Measurements from ENCODE around the gene CNOT9.

Gene CNOT9

GRCh38 chr2:218623366-218623705 lies 54.7 kb downstream of the CNOT9 start:
- Histone ChIP-seq H3K4me3 (no peak overlapping the region), H3K27me3 (no peaks in the 10 kb centered on the region)

GRCh38 chr2:218626369-218626768 lies 57.7 kb downstream of the CNOT9 start:
- Histone ChIP-seq H3K27ac (no peak overlapping the region), H3K36me3 (no peaks in the 10 kb centered on the region), H3K9me3 (no peaks in the 10 kb centered on the region), H3K27me3 (no peaks in the 10 kb centered on the region), H3K4me3 (no peak overlapping the region), H3K4me1 (no peaks in the 10 kb centered on the region)
- no peak for DNase-seq
- no peak for TF ChIP-seq CTCF (IDR thresholded peaks at IDR 0.05)
- intact Hi-C loops (cut with DNase I; ENCODE audit: low total_unique reads) = no loop called here

More at GRCh38 chr2:218623366-218623705, 54.7 kb downstream of the CNOT9 start:
- H3K36me3 ChIP-seq = no peaks in the 10 kb centered on the region
- H3K9me3 ChIP-seq = no peaks in the 10 kb centered on the region
- intact Hi-C loops (cut with DNase I; ENCODE audit: low total_unique reads) = no loop called here
- no peak for DNase-seq
- H3K27ac ChIP-seq = no peak overlapping the region
- no peak for TF ChIP-seq CTCF (IDR thresholded peaks at IDR 0.05)
- no peaks in the 10 kb centered on the region for H3K4me1 ChIP-seq

- Histone ChIP-seq H3K9me3 (no peaks in the 10 kb centered on the region), H3K36me3 (no peaks in the 10 kb centered on the region), H3K4me3 (no peak overlapping the region), H3K27me3 (no peaks in the 10 kb centered on the region), H3K27ac (no peak overlapping the region), H3K4me1 (no peaks in the 10 kb centered on the region)
- DNase-seq = no peak
- TF ChIP-seq CTCF (IDR thresholded peaks at IDR 0.05) = no peak
- intact Hi-C loops (cut with DNase I; ENCODE audit: low total_unique reads) = no loop called here
Observed at GRCh38 chr2:218627939-218628338, 59.3 kb downstream of the CNOT9 start.

- Histone ChIP-seq H3K36me3 (peaks cover 31 to 38% (median 37%) of the 10 kb centered on the region in 3 donors), H3K4me3 (no peak overlapping the region), H3K9me3 (no peaks in the 10 kb centered on the region), H3K27ac (no peak overlapping the region), H3K4me1 (no peaks in the 10 kb centered on the region), H3K27me3 (no peaks in the 10 kb centered on the region)
- intact Hi-C loops (cut with DNase I; ENCODE audit: low total_unique reads) = no loop called here
- no peak for TF ChIP-seq CTCF (IDR thresholded peaks at IDR 0.05)
- no peak for DNase-seq
Observed at GRCh38 chr2:218631837-218632236, 63.2 kb downstream of the CNOT9 start.

- Histone ChIP-seq H3K4me1 (no peaks in the 10 kb centered on the region), H3K9me3 (no peaks in the 10 kb centered on the region), H3K27ac (no peak overlapping the region), H3K27me3 (no peaks in the 10 kb centered on the region), H3K36me3 (peaks cover 66 to 77% (median 74%) of the 10 kb centered on the region in 3 donors), H3K4me3 (no peak overlapping the region)
- no peak for DNase-seq
- intact Hi-C loops (cut with DNase I; ENCODE audit: low total_unique reads) = no loop called here
- no peak for TF ChIP-seq CTCF (IDR thresholded peaks at IDR 0.05)
Observed at GRCh38 chr2:218635719-218636118, 67.1 kb downstream of the CNOT9 start.

GRCh38 chr2:218638372-218638771 lies 69.7 kb downstream of the CNOT9 start:
- TF ChIP-seq CTCF (IDR thresholded peaks at IDR 0.05) = no peak
- intact Hi-C loops (cut with DNase I; ENCODE audit: low total_unique reads) = no loop called here
- Histone ChIP-seq H3K36me3 (peaks cover 87 to 100% (median 97%) of the 10 kb centered on the region in 3 donors), H3K27ac (no peak overlapping the region), H3K9me3 (no peaks in the 10 kb centered on the region), H3K4me1 (no peaks in the 10 kb centered on the region), H3K4me3 (no peak overlapping the region), H3K27me3 (no peaks in the 10 kb centered on the region)
- DNase-seq = no peak

Measured in tibial artery (tissue), 4 donors.